GM18507 (cell line): Measurements from ENCODE around the gene RAPGEF1.
"Not testable (repeated sequence)": the region's sequence is repeated elsewhere in the genome, so short reads cannot be mapped to it uniquely, and the experiment has no call there.

Experiments used
- DNase-seq: peaks from one replicate; pipeline ENCODE4 v3.0.0; 2011; ENCODE audit warnings: low read depth; ENCODE audit not compliant: insufficient read length; ENCODE audit errors: extremely low spot score
- FAIRE-seq: peaks from 2 replicates; lab custom pipeline; 2011; peaks lifted over from hg19 to GRCh38; lab: Jason Lieb, UNC

Gene RAPGEF1

DNA sequence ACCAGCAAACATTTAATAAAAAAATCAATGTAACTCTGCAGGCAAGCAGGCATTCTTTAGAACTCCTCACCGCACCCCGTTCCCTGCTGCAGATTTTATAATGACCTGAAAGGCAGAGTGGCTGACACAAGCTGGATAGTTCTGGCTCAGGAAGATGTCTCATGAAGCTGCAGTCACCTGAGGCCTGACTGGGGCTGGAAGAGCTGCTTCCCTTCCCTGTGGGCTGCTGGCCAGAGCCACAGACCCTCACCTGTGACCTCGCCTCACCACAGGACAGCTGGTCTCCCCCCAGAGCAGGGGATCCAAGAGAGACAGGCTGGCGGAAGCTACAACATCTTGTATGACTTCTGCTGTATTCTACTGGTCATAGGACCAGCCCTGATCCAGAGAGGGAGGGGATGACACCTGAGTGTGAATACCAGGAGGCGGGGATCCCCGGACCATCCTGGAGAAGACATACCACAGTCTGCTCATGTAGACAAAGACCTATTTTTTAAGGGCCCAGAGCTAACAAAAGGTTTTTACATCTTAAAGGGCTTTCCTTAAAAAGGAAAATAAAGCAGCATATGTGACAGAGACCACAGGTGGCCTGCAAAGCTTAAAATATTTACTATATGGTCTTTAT is 43.9 kb downstream of the RAPGEF1 start:
- no peak for FAIRE-seq
- DNase-seq = no peak

DNA sequence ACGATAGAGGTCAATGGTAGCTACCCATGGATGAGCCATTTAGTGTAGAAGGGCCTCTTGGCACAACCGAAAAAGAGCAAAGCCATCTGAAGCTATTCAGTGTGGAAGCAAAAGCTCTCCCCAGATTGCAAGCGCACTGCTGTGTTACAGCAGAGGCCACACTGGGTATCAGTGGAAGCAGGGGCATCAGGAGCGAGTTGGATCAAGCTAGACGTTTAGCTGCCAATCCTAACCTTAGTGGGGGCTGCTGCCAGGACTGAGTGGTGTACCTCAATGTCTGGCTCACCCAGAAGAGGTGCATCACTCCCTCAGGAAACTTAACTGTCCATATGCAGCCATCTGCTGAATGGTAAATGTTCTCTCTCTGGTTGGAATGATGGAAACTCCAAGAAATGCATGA is 44.5 kb downstream of the RAPGEF1 start:
- FAIRE-seq = no peak
- DNase-seq = no peak

DNA sequence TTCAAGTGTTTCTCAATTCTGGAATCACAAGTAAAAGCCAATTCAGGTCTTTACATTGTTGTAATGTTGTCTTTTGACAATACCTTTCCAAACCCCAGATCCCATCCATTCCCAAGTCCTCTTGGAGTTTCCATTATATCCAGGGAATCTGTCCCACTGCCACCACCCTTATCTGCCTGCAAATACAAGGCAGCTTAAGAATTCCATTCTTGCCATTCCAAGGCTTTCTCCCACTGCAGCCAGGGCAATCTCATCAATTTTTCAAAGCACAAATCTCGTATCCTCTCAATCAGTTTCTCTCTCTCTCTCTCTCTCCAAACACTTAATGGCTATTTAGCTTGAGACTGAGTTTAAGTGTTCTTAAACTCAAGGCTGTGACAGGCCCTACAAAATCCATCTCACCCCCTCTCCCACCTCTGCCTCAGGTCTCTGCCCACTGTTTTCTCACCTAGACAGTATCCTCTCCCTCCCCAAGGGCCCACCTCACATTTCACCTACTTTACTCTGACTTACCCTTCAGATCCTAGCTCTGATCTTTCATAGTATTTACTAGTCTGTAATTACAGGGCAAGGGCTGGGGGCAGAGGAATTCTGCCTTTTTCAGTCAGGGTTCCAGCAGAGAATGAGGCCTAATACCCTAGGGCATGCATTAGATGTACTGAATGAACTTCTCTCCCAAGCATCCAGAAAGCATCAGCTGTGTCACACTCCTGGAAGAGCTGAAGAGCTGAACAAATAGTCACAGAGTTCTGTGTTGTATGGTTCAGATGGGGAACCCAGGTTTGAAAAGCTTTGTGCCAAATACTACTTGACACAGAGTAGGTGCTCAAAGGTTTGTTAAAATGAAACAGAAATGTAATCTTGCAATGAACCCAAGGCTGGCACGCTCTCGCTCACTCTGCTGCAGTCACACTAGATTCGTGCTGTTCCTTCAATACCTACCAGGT is 46.0 kb downstream of the RAPGEF1 start:
- FAIRE-seq (no peak), DNase-seq (no peak)

DNA sequence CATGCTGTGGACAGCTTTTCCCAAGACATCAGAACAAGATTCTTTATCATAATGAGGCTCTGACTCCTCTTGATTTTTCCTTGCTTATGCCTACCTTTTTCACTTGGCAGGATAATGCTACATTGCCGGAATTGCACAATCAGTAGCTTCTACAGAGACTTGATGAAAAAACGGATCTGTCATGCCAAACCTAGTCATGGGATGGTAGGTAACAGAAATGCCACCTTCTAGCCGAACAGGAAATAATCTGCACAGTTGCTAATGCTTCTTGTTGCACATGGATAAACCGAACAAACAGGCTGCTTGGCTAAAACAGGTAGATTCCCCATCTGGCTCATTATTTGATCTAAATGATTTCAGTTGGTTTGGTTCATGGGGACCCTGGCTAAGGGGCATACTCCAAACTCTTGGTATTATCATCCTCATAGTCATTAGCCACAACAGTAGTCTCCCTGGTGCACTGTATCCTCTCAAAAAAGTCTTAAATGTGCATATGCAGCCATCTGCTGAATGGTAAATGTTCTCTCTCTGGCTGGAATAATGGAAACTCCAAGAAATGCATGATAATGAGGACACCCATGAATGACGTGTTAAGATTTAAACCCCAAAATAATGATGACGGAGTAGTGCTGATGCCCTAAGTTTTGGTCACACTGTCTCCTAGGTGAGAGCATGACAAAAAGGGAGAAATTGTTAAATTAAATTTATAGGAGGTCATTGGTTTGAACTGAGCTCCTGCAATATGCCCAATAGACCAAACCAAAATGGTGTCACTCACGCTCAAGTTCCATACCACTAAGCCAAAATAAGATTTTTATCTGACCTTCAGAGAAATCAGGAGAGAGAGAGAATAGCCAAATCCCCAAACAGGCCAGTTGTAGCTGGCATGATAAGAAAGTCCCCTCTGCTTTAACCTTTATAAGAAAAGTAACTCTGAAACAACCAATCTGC is 47.0 kb downstream of the RAPGEF1 start:
- no peak for FAIRE-seq
- no peak for DNase-seq

DNA sequence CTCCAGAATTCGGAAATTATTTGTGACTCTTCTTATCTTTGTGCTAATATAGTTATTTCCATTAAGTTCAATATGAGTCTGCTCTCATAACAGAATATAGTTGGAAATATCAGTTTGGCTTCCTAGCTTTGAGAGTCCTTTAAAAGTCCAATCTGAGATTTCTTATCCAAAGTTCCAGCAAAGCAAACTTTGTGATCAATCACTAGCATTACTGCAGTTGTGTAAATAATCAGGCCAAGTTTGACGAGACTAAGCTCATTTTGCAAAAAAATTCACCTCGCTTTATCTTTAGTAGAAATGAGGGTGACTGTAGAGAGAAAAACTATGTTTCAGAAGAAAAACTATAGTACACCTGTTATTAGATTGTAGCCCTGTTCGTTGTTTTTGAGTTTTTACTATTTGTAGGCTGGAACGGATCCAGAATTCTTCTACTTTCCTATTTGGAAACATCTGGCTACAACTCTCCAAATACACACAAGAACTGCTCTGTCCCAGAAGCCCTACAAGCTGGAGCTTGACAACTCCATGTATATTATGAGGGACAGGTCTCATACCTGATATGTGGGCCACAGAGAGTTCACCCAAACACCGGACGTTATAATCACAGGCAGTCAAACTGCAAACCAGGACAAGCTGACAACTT is 47.8 kb downstream of the RAPGEF1 start:
- no peak for DNase-seq
- no peak for FAIRE-seq

DNA sequence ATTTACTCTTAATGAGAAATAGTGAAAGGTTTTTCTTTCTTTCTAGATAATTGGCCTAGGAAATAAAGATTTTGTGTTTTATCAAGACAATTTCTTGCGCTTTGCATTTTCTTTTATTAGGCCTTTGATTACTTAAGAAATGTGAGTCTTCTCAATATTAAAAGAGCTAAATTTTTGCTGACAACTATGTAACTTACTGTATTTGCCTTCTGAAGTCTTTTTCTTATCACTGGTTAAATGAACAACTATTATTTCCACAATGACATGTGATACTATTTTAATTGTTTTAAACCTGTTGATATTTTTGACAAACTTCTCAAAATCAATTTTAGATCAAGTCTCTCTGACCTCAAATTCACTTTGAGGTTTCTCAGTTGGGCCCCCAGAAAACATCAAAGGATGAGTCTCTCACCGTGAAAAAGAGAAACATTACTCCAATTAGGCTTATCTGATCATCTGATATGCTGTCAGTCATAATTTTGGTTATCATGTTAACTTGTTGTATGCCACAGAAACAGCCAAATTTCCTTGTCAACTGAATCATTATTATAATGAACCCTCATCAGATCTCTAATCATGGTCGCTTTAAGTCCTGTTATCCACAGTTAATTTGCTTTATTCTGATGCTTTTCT is 48.8 kb downstream of the RAPGEF1 start:
- FAIRE-seq = no peak

DNA sequence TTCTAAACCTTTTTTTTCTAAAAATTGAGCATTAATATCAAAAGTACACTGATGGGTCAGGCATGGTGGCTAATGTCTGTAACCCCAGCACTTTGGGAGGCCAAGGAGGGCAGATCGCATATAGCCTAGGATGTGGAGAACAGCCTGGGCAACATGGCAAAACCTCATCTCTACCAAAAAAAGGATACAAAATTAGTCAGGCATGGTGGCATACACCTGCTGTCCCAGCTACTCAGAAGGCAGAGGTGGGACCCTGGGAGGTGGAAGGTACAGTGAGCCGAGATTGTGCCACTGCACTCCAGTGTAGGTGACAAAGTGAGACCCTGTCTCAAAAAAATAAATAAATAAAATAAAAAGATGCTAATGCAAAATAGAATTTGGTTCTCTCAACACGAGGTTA is 49.4 kb downstream of the RAPGEF1 start:
- no peak for FAIRE-seq
- no peak for DNase-seq

More for the DNA sequence above, 48.8 kb downstream of the RAPGEF1 start:
- DNase-seq = no peak

DNA sequence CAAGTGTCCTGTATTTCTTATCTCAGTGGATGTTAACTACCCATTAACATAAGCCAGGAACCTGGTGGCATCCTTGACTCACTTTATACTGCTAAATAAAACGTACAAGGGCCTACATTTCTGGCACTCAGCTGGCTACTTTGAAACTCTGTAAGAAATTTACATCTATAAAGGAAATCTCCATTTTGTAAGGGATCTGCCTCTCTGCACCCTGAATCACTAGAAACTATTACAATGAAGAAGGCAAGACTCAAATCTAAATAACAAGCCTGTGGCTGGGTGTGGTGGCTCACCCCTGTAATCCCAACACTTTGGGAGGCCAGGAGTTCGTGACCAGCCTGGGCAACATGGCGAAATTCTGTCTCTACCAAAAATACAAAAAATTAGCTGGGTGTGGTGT is 51.5 kb downstream of the RAPGEF1 start:
- FAIRE-seq (no peak), DNase-seq (no peak)

DNA sequence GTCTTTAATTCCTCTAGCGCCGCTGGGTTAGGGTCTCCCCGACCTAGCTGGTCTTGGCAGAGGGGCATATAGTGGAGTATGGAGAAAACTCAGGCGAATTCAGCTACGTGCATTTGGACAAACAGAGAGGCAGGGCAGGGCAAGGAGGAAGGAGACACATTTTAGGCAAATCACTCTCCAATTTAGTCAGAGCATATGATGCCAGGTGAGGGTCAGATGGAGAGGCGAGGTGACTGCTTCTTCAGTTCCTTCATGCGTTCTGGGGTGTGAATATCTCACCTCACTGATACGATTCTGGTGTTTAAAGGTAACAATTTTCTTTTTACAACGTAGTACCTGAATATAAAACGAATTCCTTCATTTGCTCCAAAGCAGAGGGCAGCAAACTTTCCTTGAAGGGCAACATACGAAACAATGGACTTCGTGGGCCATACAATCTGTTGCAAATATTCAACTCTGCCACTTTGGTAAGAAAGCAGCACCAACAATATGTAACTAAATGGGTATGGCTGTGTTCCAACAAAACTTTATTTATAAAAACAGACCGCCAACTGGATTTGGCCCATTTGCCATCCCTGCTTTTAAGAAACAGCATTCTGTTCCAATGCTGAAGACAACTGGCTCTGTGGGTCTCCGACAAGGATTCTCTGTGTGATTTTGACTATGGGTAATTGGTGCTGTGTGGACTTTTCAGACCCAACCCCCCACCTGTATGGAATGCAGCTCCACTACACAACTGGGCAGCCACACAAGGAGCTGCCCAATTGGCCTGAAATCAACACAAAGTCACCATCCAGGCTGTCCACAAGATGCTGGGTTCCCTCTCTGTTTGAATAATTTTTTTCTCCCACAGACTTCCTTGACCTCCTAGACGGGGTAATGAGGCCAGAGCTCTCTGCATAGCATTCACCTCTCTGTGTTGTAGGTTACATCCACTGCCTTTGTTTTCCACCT is 53.8 kb downstream of the RAPGEF1 start:
- DNase-seq (no peak), FAIRE-seq (peak; percentile 64)

DNA sequence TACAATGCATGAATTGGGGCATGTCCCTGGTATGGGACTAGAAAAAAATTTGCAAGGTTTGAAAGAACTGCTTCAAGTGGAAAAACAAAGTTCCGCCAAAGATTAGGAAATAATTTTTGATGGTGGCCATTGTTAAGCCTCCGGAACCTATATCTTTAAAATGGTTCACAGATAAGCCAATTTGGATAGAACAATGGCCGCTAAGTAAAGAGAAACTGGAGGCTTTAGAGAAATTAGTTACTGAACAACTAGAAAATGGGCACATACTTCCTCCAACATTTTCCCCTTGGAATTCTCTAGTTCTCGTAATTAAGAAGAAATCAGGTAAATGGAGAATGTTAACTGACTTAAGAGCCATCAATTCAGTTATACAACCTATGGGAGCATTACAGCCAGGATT is 56.8 kb downstream of the RAPGEF1 start:
- not testable (repeated sequence) for DNase-seq, FAIRE-seq

DNA sequence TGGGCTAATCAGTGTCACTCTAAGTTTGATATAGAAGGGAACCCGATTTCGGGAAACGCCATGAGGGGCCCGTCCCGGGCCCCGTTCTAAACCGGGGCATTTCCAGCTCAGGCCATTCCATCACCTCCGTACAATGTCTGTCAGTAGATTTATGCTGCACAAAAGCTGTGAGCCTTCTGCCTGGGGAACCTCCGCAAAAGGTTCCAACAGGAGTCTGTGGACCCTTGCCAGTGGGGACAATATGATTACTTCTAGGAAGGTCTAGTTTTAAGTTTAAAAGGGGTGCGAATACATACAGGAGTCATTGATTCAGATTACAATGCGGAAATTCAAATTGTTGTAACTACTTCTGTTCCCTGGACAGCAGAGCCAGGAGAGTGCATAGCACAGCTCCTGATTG is 57.6 kb downstream of the RAPGEF1 start:
- DNase-seq = no peak
- no peak for FAIRE-seq

DNA sequence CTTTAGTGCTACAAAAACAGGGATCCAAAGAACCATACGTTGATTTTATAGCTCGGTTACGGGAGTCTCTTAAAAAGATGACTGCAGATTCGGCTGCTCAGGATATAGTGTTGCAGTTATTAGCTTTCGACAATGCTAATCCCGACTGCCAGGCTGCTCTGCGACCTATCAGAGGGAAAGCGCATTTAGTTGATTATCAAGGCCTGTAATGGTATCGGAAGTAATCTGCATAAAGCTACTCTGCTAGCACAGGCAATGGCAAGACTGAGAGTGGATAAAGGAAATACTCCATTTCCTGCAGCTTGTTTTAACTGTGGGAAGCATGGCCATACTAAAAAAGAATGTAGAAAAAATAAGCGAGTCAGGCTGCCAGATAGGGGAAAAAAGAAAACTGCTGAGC is 58.0 kb downstream of the RAPGEF1 start:
- not testable (repeated sequence) for DNase-seq, FAIRE-seq

DNA sequence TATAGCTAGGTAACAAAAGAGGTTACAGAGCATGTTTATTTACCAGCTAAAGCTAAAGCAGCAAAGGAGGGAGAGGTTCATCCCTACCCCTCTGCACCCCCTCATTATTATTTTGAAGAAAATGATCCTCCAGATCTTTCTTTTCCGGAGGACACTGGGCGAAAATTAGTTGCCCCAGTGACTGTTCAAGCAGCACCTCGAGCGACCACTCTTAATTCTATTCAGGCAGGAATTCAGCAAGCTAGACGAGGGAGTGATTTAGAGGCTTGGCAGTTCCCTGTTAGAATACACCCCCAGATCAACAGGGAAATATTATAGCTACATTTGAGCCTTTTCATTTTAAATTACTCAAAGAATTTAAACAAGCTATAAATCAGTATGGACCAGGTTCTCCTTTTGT is 58.8 kb downstream of the RAPGEF1 start:
- not testable (repeated sequence) for DNase-seq, FAIRE-seq

DNA sequence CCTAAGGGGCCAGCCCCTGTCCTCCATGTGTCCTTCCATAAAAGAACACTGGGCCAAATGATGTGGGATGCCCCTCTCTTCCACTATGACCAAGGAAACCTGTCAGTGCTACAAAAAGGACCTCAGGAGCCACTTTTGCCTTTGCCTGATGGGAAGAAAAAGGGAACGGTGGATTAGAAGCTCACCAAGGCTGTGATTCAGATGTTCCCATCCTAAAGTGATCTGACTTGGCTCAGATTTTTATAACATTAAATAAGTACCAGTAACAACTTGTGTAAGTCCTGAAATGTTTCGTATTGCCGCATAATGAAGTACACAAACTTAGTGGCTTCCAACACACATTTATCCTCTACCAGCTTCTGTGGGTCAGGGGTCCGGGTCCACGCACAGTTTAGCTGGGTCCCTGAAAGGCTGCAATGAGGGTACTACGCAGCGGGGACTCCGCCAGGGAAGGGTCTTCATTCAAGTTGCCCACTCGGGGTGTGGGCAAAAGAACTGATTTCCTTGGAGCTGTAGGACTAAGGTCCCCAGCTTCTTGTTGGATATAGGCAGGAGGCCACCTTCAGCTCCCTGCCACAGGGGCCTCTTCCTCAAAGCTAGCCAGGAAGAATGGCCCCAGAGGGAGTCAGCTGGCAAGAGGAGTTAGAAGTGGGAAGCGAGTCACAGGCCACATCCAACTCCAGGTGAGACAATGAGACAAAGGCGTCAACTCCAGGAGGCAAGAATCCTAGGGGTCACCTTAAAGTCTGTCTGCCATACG is 60.4 kb downstream of the RAPGEF1 start:
- DNase-seq (no peak), FAIRE-seq (no peak)

DNA sequence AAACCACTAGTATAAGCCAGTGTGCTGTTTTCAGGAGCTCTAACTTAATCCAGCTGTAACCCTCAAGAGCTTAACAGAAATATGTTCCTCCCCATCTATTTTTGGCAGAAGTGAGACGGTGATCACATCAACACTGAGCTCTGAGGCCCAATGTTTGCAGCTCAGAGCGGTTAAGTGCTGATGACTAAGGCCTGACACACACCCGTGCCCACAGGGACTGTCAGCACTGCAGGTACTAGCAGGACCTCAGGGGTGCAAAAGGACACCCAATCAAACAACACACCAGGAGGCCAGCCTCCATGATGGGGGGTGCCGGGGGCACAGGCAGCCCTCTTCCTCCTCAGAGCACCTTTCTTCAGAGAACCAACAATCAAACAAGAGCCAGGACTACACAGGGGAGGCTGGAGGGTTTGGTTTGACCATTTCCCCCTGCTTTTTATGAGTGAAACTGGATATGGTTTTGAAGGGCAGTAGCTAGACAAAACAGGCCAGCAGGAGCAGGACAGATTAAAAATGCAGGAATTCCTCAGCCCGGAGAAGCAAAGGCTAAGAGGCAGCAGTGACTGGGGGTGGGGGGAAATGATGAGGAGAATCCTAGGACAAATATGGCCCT is 61.3 kb downstream of the RAPGEF1 start:
- DNase-seq (peak; percentile 63), FAIRE-seq (peak; percentile 92)

DNA sequence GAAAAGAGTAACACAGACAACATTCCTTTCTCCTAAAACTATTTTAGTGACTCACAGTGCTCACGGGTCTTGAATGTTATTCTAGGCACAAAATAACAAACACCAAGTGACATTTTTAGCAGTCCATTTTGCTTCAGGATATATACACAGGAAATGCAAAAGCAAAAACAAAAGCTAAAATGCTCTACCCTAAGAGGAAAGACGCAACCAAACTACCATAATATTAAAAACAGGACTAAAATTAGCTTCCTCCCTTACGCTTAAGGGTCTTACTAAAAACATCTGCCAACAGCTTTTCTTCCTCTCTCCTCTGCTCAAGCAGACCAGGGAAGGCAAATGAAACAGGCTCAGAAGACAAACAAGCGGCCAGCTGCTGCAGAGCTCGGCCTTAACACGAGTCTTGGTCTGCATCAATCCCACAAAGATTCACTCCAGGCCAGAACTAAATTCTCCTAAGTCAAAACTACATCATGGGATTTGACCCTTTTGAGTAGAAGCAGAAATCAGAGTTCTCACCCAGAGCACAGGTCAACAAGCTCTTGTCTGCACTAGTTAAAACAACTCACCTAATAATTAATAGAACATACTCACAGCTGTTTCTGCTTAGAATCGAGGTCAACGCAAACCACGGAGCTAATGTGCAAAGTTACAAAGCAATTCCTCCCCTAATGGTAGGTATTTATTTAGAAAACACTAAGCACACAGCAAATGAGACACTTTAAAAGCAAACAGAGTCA is 62.3 kb downstream of the RAPGEF1 start:
- FAIRE-seq = peak; percentile 77
- no peak for DNase-seq
